Mesenchymal stem cell (in vitro differentiated cells and primary cell): ENCODE data around the gene TOMM20L.
A peak's percentile ranks its signal among the peaks of the same experiment; 100 is the strongest.

Experiments used
- DNase-seq: peaks from one replicate; pipeline ENCODE4 v3.0.0-alpha.2; 2013
- H2AFZ ChIP-seq: one replicate; pipeline ENCODE4 v1.6.1; 2013; ENCODE audit warnings: low read depth, mild to moderate bottlenecking, control low read depth, inconsistent platforms, low read length, moderate library complexity
- H2AK5ac ChIP-seq: 2 replicates; pipeline ENCODE4 v1.6.1; 2013; ENCODE audit warnings: low read length, moderate library complexity, mild to moderate bottlenecking, inconsistent platforms; ENCODE audit not compliant: severe bottlenecking
- H2BK120ac ChIP-seq: one replicate; pipeline ENCODE4 v1.6.1; 2013; ENCODE audit warnings: low read depth, mild to moderate bottlenecking, inconsistent platforms, low read length, moderate library complexity
- H2BK12ac ChIP-seq, 2 experiments: one replicate each; pipeline ENCODE4 v1.6.1; 2013; ENCODE audit warnings: inconsistent platforms in 2 of 2, low read length in 2 of 2, mild to moderate bottlenecking in 2 of 2, moderate library complexity in 2 of 2, control low read depth in 1 of 2
- H2BK15ac ChIP-seq: one replicate; pipeline ENCODE4 v1.6.1; 2013; ENCODE audit warnings: mild to moderate bottlenecking, low read depth, inconsistent platforms; ENCODE audit not compliant: poor library complexity, severe bottlenecking
- H2BK5ac ChIP-seq: 2 replicates; pipeline ENCODE4 v1.6.1; 2013; ENCODE audit warnings: low read depth, mild to moderate bottlenecking, low read length, control low read depth, inconsistent platforms; ENCODE audit not compliant: poor library complexity, severe bottlenecking
- H3K14ac ChIP-seq, 2 experiments: one replicate each; pipeline ENCODE4 v1.6.1; 2013; ENCODE audit warnings: inconsistent platforms in 2 of 2, low read length in 2 of 2, control low read depth in 1 of 2, mild to moderate bottlenecking in 1 of 2, moderate library complexity in 1 of 2
- H3K18ac ChIP-seq, 2 experiments: one replicate each; pipeline ENCODE4 v1.6.1; 2013; ENCODE audit warnings: inconsistent platforms in 2 of 2, low read length in 2 of 2, control low read depth in 1 of 2, low read depth in 1 of 2, mild to moderate bottlenecking in 1 of 2
- H3K23ac ChIP-seq, 2 experiments: one replicate each; pipeline ENCODE4 v1.6.1; 2013; ENCODE audit warnings: inconsistent platforms in 2 of 2, low read length in 2 of 2, mild to moderate bottlenecking in 2 of 2, moderate library complexity in 2 of 2, control low read depth in 1 of 2
- H3K27ac ChIP-seq: 2 replicates; pipeline ENCODE4 v1.5.1; 2013; ENCODE audit warnings: mild to moderate bottlenecking, moderate library complexity, low read length, control low read depth, inconsistent platforms; ENCODE audit not compliant: poor library complexity, severe bottlenecking
- H3K27me3 ChIP-seq, 2 experiments: 2 replicates each; pipeline versions ENCODE4 v1.6.1 to v1.7.0; 2013; ENCODE audit warnings: low read length in 2 of 2, mild to moderate bottlenecking in 2 of 2, moderate library complexity in 2 of 2, control low read depth in 1 of 2, inconsistent platforms in 1 of 2; ENCODE audit not compliant: control insufficient read depth in 1 of 2, insufficient read depth in 1 of 2
- H3K36me3 ChIP-seq, 2 experiments: 2 replicates each; pipeline versions ENCODE4 v1.6.1 to v1.7.0; 2013; ENCODE audit warnings: low read length in 2 of 2, control low read depth in 1 of 2, inconsistent platforms in 1 of 2, low read depth in 1 of 2, mild to moderate bottlenecking in 1 of 2; ENCODE audit not compliant: insufficient read depth in 2 of 2, control insufficient read depth in 1 of 2
- H3K4ac ChIP-seq, 2 experiments: one replicate each; pipeline ENCODE4 v1.6.1; 2013; ENCODE audit warnings: inconsistent platforms in 2 of 2, low read length in 2 of 2, mild to moderate bottlenecking in 2 of 2, moderate library complexity in 2 of 2, control low read depth in 1 of 2, low read depth in 1 of 2
- H3K4me1 ChIP-seq: 2 replicates; pipeline ENCODE4 v1.6.1; 2013; ENCODE audit warnings: low read depth, low read length, control low read depth; ENCODE audit not compliant: control insufficient read depth, insufficient read depth
- H3K4me2 ChIP-seq: 2 replicates; pipeline ENCODE4 v1.6.1; 2013; ENCODE audit warnings: low read length, mild to moderate bottlenecking, inconsistent platforms; ENCODE audit not compliant: poor library complexity, severe bottlenecking
- H3K4me3 ChIP-seq, 2 experiments: 2 replicates each; pipeline versions ENCODE4 v1.5.1 to v1.7.0; 2013; ENCODE audit warnings: low read length in 2 of 2, mild to moderate bottlenecking in 2 of 2, control low read depth in 1 of 2, low read depth in 1 of 2; ENCODE audit not compliant: insufficient read depth in 1 of 2
- H3K79me1 ChIP-seq: replicated peaks from 2 replicates; pipeline ENCODE4 v1.6.1; 2013; ENCODE audit warnings: mild to moderate bottlenecking, control low read depth, low read length, inconsistent platforms; ENCODE audit not compliant: poor library complexity, severe bottlenecking
- H3K9ac ChIP-seq: 2 replicates; pipeline ENCODE4 v1.7.0; 2013; ENCODE audit warnings: mild to moderate bottlenecking, low read length, moderate library complexity
- H3K9me3 ChIP-seq: 2 replicates; pipeline ENCODE4 v1.7.0; 2013; ENCODE audit warnings: mild to moderate bottlenecking, low read length; ENCODE audit not compliant: control insufficient read depth
- H4K8ac ChIP-seq: one replicate; pipeline ENCODE4 v1.6.1; 2013; ENCODE audit warnings: inconsistent platforms, mild to moderate bottlenecking, low read length, moderate library complexity
- H4K91ac ChIP-seq: one replicate; pipeline ENCODE4 v1.6.1; 2013; ENCODE audit warnings: mild to moderate bottlenecking, low read length, inconsistent platforms
- WGBS: methylation state at CpG from one replicate; pipeline ENCODE4 v1.1.7; 2013; ENCODE audit warnings: mixed read lengths; 5-methylcytosine and 5-hydroxymethylcytosine counted together

Gene TOMM20L

GRCh38 chr14:58426670-58427280, 31.0 kb downstream of the TOMM20L start:
- Histone ChIP-seq H3K4me1 (peaks cover 1% of the 10 kb centered on the region), H3K79me1 (peaks cover 8% of the 10 kb centered on the region), H2BK15ac (no peak overlapping the region), H3K14ac (peak overlapping the region in 1 of 2 experiments; percentile 89), H2AK5ac (no peak overlapping the region), H4K8ac (peak overlapping the region; percentile 89), H2BK5ac (no peak overlapping the region), H3K9me3 (no peaks in the 10 kb centered on the region), H3K36me3 (peaks cover 0 to 35% of the 10 kb centered on the region in 2 experiments), H3K4me2 (peak overlapping the region; percentile 89), H4K91ac (no peak overlapping the region), H2AFZ (peak overlapping the region; percentile 7), H3K18ac (peak overlapping the region; percentile 37 to 74), H3K4me3 (peak overlapping the region; percentile 86 to 90), H3K23ac (no peak overlapping the region), H3K27ac (peak overlapping the region; percentile 97), H3K27me3 (no peaks in the 10 kb centered on the region), H2BK12ac (no peak overlapping the region), H3K9ac (peak overlapping the region; percentile 99), H2BK120ac (peak overlapping the region; percentile 24), H3K4ac (peak overlapping the region in 1 of 2 experiments; percentile 54)
- under 1% methylated on average over 30 of the region's 35 CpGs for WGBS
- no peak for DNase-seq

- peak within 1 kb of the TSS; percentile 37 to 74 for H3K18ac ChIP-seq
- H3K4ac ChIP-seq, result peak within 1 kb of the TSS in 1 of 2 experiments; percentile 54
- no peaks in the 10 kb centered on the region for H3K27me3 ChIP-seq
- peaks cover 1% of the 10 kb centered on the region for H3K4me1 ChIP-seq
- H3K4me2 ChIP-seq, result peak within 1 kb of the TSS; percentile 89
- peak within 1 kb of the TSS; percentile 97 for H3K27ac ChIP-seq
- no peak within 1 kb of the TSS for H4K91ac ChIP-seq
- H3K79me1 ChIP-seq, result peaks cover 6% of the 10 kb centered on the region
- DNase-seq, result peak; percentile 99
- WGBS, result under 1% methylated on average over 21 of the region's 33 CpGs
- peak within 1 kb of the TSS; percentile 24 for H2BK120ac ChIP-seq
- peak within 1 kb of the TSS in 1 of 2 experiments; percentile 89 for H3K14ac ChIP-seq
- H3K36me3 ChIP-seq, result peaks cover 0 to 35% of the 10 kb centered on the region in 2 experiments
- peak within 1 kb of the TSS; percentile 86 to 90 for H3K4me3 ChIP-seq
- H3K23ac ChIP-seq, result no peak within 1 kb of the TSS
- H3K9me3 ChIP-seq, result no peaks in the 10 kb centered on the region
- no peak within 1 kb of the TSS for H2AK5ac ChIP-seq
- peak within 1 kb of the TSS; percentile 7 for H2AFZ ChIP-seq
- H2BK15ac ChIP-seq, result no peak within 1 kb of the TSS
- no peak within 1 kb of the TSS for H2BK12ac ChIP-seq
- no peak within 1 kb of the TSS for H2BK5ac ChIP-seq
- H4K8ac ChIP-seq, result peak within 1 kb of the TSS; percentile 89
- peak within 1 kb of the TSS; percentile 99 for H3K9ac ChIP-seq
Observed at GRCh38 chr14:58427281-58428117, 31.8 kb downstream of the TOMM20L start, which contains the start of the genes KIAA0586 and TIMM9. TSS of gene KIAA0586 (plus strand) at chr14:58427719. CDS start at chr14:58428265, 546 bp downstream. TSS of gene TIMM9 (minus strand) at chr14:58427531. CDS start at chr14:58411945, 15,586 bp downstream.

- Histone ChIP-seq H3K9me3 (no peaks in the 10 kb centered on the region), H3K36me3 (peaks cover 6 to 35% of the 10 kb centered on the region in 2 experiments), H4K8ac (no peak overlapping the region), H2AK5ac (no peak overlapping the region), H3K4me1 (peaks cover 1% of the 10 kb centered on the region), H3K14ac (no peak overlapping the region), H3K27ac (peak overlapping the region; percentile 33), H3K18ac (no peak overlapping the region), H2BK12ac (no peak overlapping the region), H2BK15ac (no peak overlapping the region), H3K4ac (no peak overlapping the region), H3K23ac (no peak overlapping the region), H3K9ac (peak overlapping the region; percentile 99), H3K27me3 (no peaks in the 10 kb centered on the region), H2AFZ (no peak overlapping the region), H3K4me3 (peak overlapping the region; percentile 36 to 90), H3K4me2 (peak overlapping the region; percentile 56), H2BK120ac (no peak overlapping the region), H2BK5ac (no peak overlapping the region), H4K91ac (no peak overlapping the region), H3K79me1 (peaks cover 7% of the 10 kb centered on the region)
- WGBS, result under 1% methylated on average over 4 of the region's 10 CpGs
- peak; percentile 79 for DNase-seq
Observed at GRCh38 chr14:58428118-58428683, 32.5 kb downstream of the TOMM20L start.

GRCh38 chr14:58430156-58430555, 34.4 kb downstream of the TOMM20L start:
- Histone ChIP-seq H3K9ac (peak overlapping the region; percentile 99), H2AFZ (no peak overlapping the region), H3K4me3 (no peak overlapping the region), H3K4me2 (no peak overlapping the region), H2BK5ac (no peak overlapping the region), H3K4me1 (peaks cover 1% of the 10 kb centered on the region), H2BK120ac (no peak overlapping the region), H3K9me3 (no peaks in the 10 kb centered on the region), H2AK5ac (no peak overlapping the region), H2BK12ac (no peak overlapping the region), H3K23ac (no peak overlapping the region), H3K14ac (no peak overlapping the region), H2BK15ac (no peak overlapping the region), H3K18ac (no peak overlapping the region), H3K27me3 (no peaks in the 10 kb centered on the region), H3K36me3 (peaks cover 6 to 44% of the 10 kb centered on the region in 2 experiments), H3K27ac (no peak overlapping the region), H4K8ac (no peak overlapping the region), H4K91ac (no peak overlapping the region), H3K4ac (no peak overlapping the region), H3K79me1 (peaks cover 5% of the 10 kb centered on the region)
- WGBS, result 20% methylated on average over 1 of the region's 1 CpG
- peak; percentile 78 for DNase-seq
